Fibroblast of lung (primary cell): ENCODE measurements around the gene TSPOAP1. TPM values are rescaled to one million over a fixed set of nuclear protein-coding genes. Genes with fewer than 3 reads are reported as not detected.

Experiments used
- DNase-seq, 2 donors: peaks; one replicate each; pipeline versions ENCODE4 v3.0.0 to v3.0.0-alpha.2; 2010; ENCODE audit warnings: low read depth in 2 of 2
- H2AFZ ChIP-seq: 2 replicates; pipeline ENCODE4 v1.5.1; 2012; ENCODE audit warnings: low read length, control low read depth, inconsistent platforms
- H3K27ac ChIP-seq: 2 replicates; pipeline ENCODE4 v1.5.1; 2011; ENCODE audit warnings: low read length, control low read depth; ENCODE audit not compliant: insufficient read depth
- H3K27me3 ChIP-seq: 2 replicates; pipeline ENCODE4 v1.5.1; 2011; ENCODE audit warnings: mild to moderate bottlenecking, low read length; ENCODE audit not compliant: control insufficient read depth, insufficient read depth
- H3K36me3 ChIP-seq: 2 replicates; pipeline ENCODE4 v1.5.1; 2011; ENCODE audit warnings: low read length; ENCODE audit not compliant: control insufficient read depth, insufficient read depth
- H3K4me1 ChIP-seq: 2 replicates; pipeline ENCODE4 v1.5.1; 2011; ENCODE audit warnings: low read length; ENCODE audit not compliant: control insufficient read depth, insufficient read depth; ENCODE audit errors: extremely low read depth
- H3K4me2 ChIP-seq: 2 replicates; pipeline ENCODE4 v1.5.1; 2011; ENCODE audit warnings: low read length, control low read depth; ENCODE audit not compliant: insufficient read depth; ENCODE audit errors: extremely low read depth
- H3K4me3 ChIP-seq, 4 experiments: fragments of 200-600 bp in 1 of 4; sonication (generic) in 1 of 4; replicated peaks in 1 of 4; 2 replicates each; pipeline ENCODE4 v1.5.1; 2011 to 2016; ENCODE audit warnings: low read length in 4 of 4, low read depth in 3 of 4, mild to moderate bottlenecking in 3 of 4, control low read depth in 2 of 4, inconsistent platforms in 1 of 4, mixed read lengths in 1 of 4; ENCODE audit not compliant: insufficient read depth in 1 of 4; ENCODE audit errors: control extremely low read depth in 1 of 4
- H3K79me2 ChIP-seq: 2 replicates; pipeline ENCODE4 v1.5.1; 2012; ENCODE audit warnings: mild to moderate bottlenecking, low read length, inconsistent platforms; ENCODE audit not compliant: control insufficient read depth, insufficient read depth
- H3K9ac ChIP-seq: 2 replicates; pipeline ENCODE4 v1.5.1; 2011; ENCODE audit warnings: mild to moderate bottlenecking, low read length, control low read depth; ENCODE audit not compliant: insufficient read depth
- H3K9me3 ChIP-seq: 2 replicates; pipeline ENCODE4 v1.5.1; 2012; ENCODE audit warnings: low read depth, low read length; ENCODE audit not compliant: control insufficient read depth, insufficient read depth
- H4K20me1 ChIP-seq: 2 replicates; pipeline ENCODE4 v1.5.1; 2011; ENCODE audit warnings: low read length; ENCODE audit not compliant: control insufficient read depth, insufficient read depth; ENCODE audit errors: extremely low read depth
- CTCF ChIP-seq, 2 donors: IDR thresholded peaks in 1 of 2; conservative IDR thresholded peaks in 1 of 2; 1 replicate in 1 of 2; 2 replicates in 1 of 2; pipeline ENCODE4 v1.5.1; 2011 to 2012; ENCODE audit warnings: low read length in 2 of 2, control low read depth in 1 of 2, inconsistent platforms in 1 of 2, low read depth in 1 of 2, mild to moderate bottlenecking in 1 of 2
- EZH2 ChIP-seq: IDR thresholded peaks from 2 replicates; pipeline ENCODE4 v1.5.1; 2012; ENCODE audit warnings: low read length, control low read depth, mild to moderate bottlenecking; ENCODE audit errors: missing control alignments
- polyA plus RNA-seq, 2 donors: library from polyadenylated mRNA; depleted of rRNA in 1 of 2; stranded (reverse) in 1 of 2; unstranded in 1 of 2; fragments of >200 nt; gene quantifications; 2 replicates each; pipeline ENCODE4 v1.2.1, GENCODE V29; 2011 to 2012; ENCODE audit warnings: missing spikeins in 1 of 2
- total RNA-seq: library from RNA; depleted of rRNA; stranded (reverse); fragments of >200 nt; gene quantifications from 2 replicates; pipeline ENCODE4 v1.2.1, GENCODE V29; 2014

Gene TSPOAP1
- total and polyA plus RNA-seq, 2 donors (not counting 1 experiment from before 2014, with no cell fraction given) = 0.23 to 4.0 TPM

- Histone ChIP-seq H3K4me1 (no peaks in the 10 kb centered on the region), H3K4me3 (no peak overlapping the region), H3K79me2 (no peaks in the 10 kb centered on the region), H3K4me2 (no peak overlapping the region), H3K9ac (no peak overlapping the region), H3K36me3 (no peaks in the 10 kb centered on the region), H3K27me3 (no peaks in the 10 kb centered on the region), H3K9me3 (no peaks in the 10 kb centered on the region), H3K27ac (no peak overlapping the region), H2AFZ (no peak overlapping the region), H4K20me1 (no peaks in the 10 kb centered on the region)
- TF ChIP-seq EZH2 = no peak
- DNase-seq = no peak
Measured at GRCh38 chr17:58282442-58282841, 46.2 kb downstream of the TSPOAP1 start.

- H3K4me2 ChIP-seq = no peak overlapping the region
- no peaks in the 10 kb centered on the region for H3K4me1 ChIP-seq
- H3K9ac ChIP-seq = no peak overlapping the region
- H3K27me3 ChIP-seq = no peaks in the 10 kb centered on the region
- no peak overlapping the region for H3K4me3 ChIP-seq
- H3K27ac ChIP-seq = no peak overlapping the region
- no peaks in the 10 kb centered on the region for H3K9me3 ChIP-seq
- no peak for DNase-seq
- TF ChIP-seq CTCF (conservative IDR thresholded peaks at IDR 0.05 in 1 of 2, IDR thresholded peaks at IDR 0.05 in 1 of 2; ENCODE audit: low read depth in 1 of 2, low read length in 2 of 2) = no peak
- no peak for TF ChIP-seq EZH2
- no peaks in the 10 kb centered on the region for H3K79me2 ChIP-seq
- no peaks in the 10 kb centered on the region for H3K36me3 ChIP-seq
- H2AFZ ChIP-seq = no peak overlapping the region
- H4K20me1 ChIP-seq = no peaks in the 10 kb centered on the region
Measured at GRCh38 chr17:58281511-58282011, 47.0 kb downstream of the TSPOAP1 start.

- Histone ChIP-seq H4K20me1 (no peaks in the 10 kb centered on the region), H3K9me3 (no peaks in the 10 kb centered on the region), H3K9ac (no peak within 1 kb of the TSS), H3K4me2 (no peak within 1 kb of the TSS), H3K4me1 (no peaks in the 10 kb centered on the region), H3K4me3 (no peak within 1 kb of the TSS), H3K27ac (no peak within 1 kb of the TSS), H2AFZ (no peak within 1 kb of the TSS), H3K79me2 (no peaks in the 10 kb centered on the region), H3K36me3 (no peaks in the 10 kb centered on the region), H3K27me3 (no peaks in the 10 kb centered on the region)
- no peak for TF ChIP-seq EZH2
- TF ChIP-seq CTCF (conservative IDR thresholded peaks at IDR 0.05 in 1 of 2, IDR thresholded peaks at IDR 0.05 in 1 of 2; ENCODE audit: low read depth in 1 of 2, low read length in 2 of 2) = no peak
- no peak for DNase-seq
Measured at GRCh38 chr17:58280480-58281217, 47.9 kb downstream of the TSPOAP1 start, which contains the start of gene MPO. MPO (minus strand) TSS chr17:58280935; CDS start chr17:58280758, 177 bp downstream.
